ENCODE measurements around the gene SPDL1. TPM values are rescaled to one million over a fixed set of nuclear protein-coding genes. Genes with fewer than 3 reads are reported as not detected.

Gene SPDL1
- total RNA-seq, 1 experiment from 2014 or later = 72.6 TPM

DNA sequence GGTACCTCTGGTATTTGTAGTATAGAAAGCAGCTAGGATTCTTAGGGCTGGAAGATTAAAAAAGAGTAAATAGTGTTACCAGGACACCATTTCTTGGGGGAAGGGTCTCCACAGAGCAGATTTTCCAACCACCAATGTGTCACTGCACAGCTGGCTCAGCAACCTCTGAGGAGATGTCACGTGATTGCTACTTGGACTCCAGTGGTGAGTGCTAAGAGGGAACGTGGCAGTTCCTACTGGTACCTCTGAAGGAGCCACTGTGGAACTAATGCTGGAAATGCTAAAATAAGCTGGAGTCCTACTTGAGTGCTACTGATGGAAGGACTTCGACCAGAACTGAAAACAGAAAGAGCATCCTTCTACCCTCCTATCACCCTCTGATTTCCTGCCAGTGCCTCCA is 36.1 kb upstream of the SPDL1 start:
- no peak for TF ChIP-seq TCF7L2 (IDR thresholded peaks at IDR 0.05; ENCODE audit: low read depth, low read length)
- TF ChIP-seq POLR2AphosphoS5 (IDR thresholded peaks at IDR 0.05; ENCODE audit: low read depth, low read length) = no peak
- TF ChIP-seq, protein P1, sequence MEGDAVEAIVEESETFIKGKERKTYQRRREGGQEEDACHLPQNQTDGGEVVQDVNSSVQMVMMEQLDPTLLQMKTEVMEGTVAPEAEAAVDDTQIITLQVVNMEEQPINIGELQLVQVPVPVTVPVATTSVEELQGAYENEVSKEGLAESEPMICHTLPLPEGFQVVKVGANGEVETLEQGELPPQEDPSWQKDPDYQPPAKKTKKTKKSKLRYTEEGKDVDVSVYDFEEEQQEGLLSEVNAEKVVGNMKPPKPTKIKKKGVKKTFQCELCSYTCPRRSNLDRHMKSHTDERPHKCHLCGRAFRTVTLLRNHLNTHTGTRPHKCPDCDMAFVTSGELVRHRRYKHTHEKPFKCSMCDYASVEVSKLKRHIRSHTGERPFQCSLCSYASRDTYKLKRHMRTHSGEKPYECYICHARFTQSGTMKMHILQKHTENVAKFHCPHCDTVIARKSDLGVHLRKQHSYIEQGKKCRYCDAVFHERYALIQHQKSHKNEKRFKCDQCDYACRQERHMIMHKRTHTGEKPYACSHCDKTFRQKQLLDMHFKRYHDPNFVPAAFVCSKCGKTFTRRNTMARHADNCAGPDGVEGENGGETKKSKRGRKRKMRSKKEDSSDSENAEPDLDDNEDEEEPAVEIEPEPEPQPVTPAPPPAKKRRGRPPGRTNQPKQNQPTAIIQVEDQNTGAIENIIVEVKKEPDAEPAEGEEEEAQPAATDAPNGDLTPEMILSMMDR (IDR thresholded peaks at IDR 0.05) = no peak
- TF ChIP-seq, protein P2, sequence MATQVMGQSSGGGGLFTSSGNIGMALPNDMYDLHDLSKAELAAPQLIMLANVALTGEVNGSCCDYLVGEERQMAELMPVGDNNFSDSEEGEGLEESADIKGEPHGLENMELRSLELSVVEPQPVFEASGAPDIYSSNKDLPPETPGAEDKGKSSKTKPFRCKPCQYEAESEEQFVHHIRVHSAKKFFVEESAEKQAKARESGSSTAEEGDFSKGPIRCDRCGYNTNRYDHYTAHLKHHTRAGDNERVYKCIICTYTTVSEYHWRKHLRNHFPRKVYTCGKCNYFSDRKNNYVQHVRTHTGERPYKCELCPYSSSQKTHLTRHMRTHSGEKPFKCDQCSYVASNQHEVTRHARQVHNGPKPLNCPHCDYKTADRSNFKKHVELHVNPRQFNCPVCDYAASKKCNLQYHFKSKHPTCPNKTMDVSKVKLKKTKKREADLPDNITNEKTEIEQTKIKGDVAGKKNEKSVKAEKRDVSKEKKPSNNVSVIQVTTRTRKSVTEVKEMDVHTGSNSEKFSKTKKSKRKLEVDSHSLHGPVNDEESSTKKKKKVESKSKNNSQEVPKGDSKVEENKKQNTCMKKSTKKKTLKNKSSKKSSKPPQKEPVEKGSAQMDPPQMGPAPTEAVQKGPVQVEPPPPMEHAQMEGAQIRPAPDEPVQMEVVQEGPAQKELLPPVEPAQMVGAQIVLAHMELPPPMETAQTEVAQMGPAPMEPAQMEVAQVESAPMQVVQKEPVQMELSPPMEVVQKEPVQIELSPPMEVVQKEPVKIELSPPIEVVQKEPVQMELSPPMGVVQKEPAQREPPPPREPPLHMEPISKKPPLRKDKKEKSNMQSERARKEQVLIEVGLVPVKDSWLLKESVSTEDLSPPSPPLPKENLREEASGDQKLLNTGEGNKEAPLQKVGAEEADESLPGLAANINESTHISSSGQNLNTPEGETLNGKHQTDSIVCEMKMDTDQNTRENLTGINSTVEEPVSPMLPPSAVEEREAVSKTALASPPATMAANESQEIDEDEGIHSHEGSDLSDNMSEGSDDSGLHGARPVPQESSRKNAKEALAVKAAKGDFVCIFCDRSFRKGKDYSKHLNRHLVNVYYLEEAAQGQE (IDR thresholded peaks at IDR 0.05; ENCODE audit: insufficient read depth in 1 of 2, low read depth in 2 of 2, low read length in 1 of 2) = no peak
- no peak for TF ChIP-seq SIN3A (IDR thresholded peaks at IDR 0.05; ENCODE audit: borderline replicate concordance, insufficient read depth, low read depth, low read length)
- ATAC-seq (peak; percentile 55; the same call in 1 of the 2 replicates), DNase-seq (ENCODE audit: low read depth, low spot score) (no peak)
- in situ Hi-C loops (cut with HindIII; ENCODE audit: low pct_unique_long_range_greater_than_20kb, low sequenced_read_pairs) (no loop called here), intact Hi-C loops (cut with micrococcal nuclease; ENCODE audit: unreplicated experiment) (loop anchor here (5.0 kb wide), 1 partner anchor 245 kb away; the partner anchor contains the start of gene SLIT3)
- H3K27ac ChIP-seq (ENCODE audit: low read length) = peak overlapping the region; percentile 57; the same call in 1 of the 2 replicates
- ChIA-PET POLR2A (no interaction called here), CTCF (interaction anchor here (1.0 kb wide), 1 partner anchor 350 kb away, joined by 4 read pairs; no protein-coding TSS in a partner anchor)
- H3K4me1 ChIP-seq (ENCODE audit: control insufficient read depth, insufficient read depth, low read length) = no peaks in the 10 kb centered on the region; the same call in 1 of the 2 replicates
- H3K36me3 ChIP-seq (ENCODE audit: control insufficient read depth, insufficient read depth, low read length) = no peaks in the 10 kb centered on the region; the same call in 1 of the 2 replicates
- H3K27me3 ChIP-seq (ENCODE audit: control insufficient read depth, insufficient read depth, low read length) = no peaks in the 10 kb centered on the region
- BruUV-seq (replicated peaks) = no TSS peak
- H3K4me3 ChIP-seq (ENCODE audit: low read depth in 2 of 2, low read length in 2 of 2) = no peak overlapping the region
- no peaks in the 10 kb centered on the region; the same call in 1 of the 2 replicates for H3K9me3 ChIP-seq (ENCODE audit: control insufficient read depth, insufficient read depth, low read depth, low read length)

DNA sequence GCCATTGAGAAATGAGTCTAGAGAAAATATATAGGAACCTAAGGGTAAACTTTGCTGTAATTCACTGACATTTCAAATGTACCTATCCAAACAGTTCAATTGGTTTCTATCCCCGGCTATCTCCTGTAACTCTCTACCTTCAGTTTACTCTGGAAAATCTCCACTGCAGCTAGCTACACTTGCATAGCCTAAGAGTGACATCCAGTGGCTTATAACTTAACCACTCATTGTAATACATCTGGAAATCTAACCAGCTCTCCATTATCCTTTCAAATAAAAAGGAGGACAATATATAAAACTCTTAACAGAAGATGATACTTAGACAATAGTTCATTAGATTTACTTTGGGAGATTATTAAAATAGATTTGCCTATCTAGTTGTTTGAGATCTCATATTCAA is 35.3 kb upstream of the SPDL1 start:
- no peaks in the 10 kb centered on the region; the same call in 1 of the 2 replicates for H3K9me3 ChIP-seq (ENCODE audit: control insufficient read depth, insufficient read depth, low read depth, low read length)
- no TSS peak for BruUV-seq (replicated peaks)
- H3K36me3 ChIP-seq (ENCODE audit: control insufficient read depth, insufficient read depth, low read length) = no peaks in the 10 kb centered on the region; the same call in 1 of the 2 replicates
- ChIA-PET CTCF (interaction anchor here (0.6 to 1.4 kb wide), 5 partner anchors 278 to 613 kb away, joined by 3 to 8 read pairs (median 4); no protein-coding TSS in a partner anchor), POLR2A (no interaction called here)
- peak; percentile 95 for ATAC-seq
- intact Hi-C loops (cut with micrococcal nuclease; ENCODE audit: unreplicated experiment) = loop anchor here (2.0 to 5.0 kb wide), 2 partner anchors 246 to 562 kb away; partner anchors contain the start of gene SLIT3
- in situ Hi-C loops (cut with HindIII; ENCODE audit: low pct_unique_long_range_greater_than_20kb, low sequenced_read_pairs) = no loop called here
- H3K27ac ChIP-seq (ENCODE audit: low read length) = peak overlapping the region; percentile 64; the same call in 1 of the 2 replicates
- H3K4me3 ChIP-seq (ENCODE audit: low read depth in 2 of 2, low read length in 2 of 2) = no peak overlapping the region
- no peaks in the 10 kb centered on the region for H3K27me3 ChIP-seq (ENCODE audit: control insufficient read depth, insufficient read depth, low read length)
- DNase-seq (ENCODE audit: low read depth, low spot score) = peak; percentile 33
- H3K4me1 ChIP-seq (ENCODE audit: control insufficient read depth, insufficient read depth, low read length) = no peaks in the 10 kb centered on the region; the same call in 1 of the 2 replicates
- TF ChIP-seq, protein P1 (IDR thresholded peaks at IDR 0.05) = peak; percentile 66; the same call in 1 of the 2 replicates
- TF ChIP-seq, protein P2 (IDR thresholded peaks at IDR 0.05; ENCODE audit: insufficient read depth in 1 of 2, low read depth in 2 of 2, low read length in 1 of 2) = no peak

Data from Panc1 (cell line).